Measurements from ENCODE around the gene ATP5F1E.

ATP5F1E gene

DNA sequence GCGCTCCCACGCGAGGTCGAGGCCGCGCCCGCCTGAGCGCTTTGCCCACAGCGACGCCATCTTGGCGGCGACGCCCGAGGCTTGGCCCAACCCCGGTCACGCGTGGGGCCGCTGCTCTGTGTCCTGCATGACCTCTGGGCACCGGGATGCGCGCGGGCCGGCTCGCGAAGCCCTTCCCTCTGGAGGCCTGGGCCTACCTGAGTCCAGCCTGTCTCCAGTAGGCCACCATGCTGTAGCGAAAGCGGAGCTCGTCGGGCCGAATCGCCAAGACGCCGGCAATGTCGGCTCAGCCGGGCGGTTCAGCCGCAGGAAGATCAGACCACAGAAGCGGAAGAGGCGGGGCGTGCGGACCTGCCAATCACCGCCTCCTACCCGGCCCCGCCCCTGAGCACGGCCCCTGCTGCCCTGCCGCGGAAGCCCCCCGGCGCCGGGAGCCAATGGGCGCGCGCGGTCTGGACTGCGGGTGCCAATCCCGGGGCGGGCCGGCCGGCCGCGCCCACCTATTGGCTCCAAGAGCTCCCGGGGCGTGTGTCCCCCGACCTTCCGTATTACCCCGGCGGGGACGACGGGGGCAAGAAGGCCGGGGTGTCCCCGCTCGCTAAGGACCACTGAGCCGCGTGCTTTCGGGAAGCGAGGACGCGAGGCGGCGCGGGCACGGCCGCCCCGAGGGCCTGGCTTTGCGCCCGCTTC is at the start of gene ATP5F1E:
Gene ATP5F1E, minus strand, starts transcription at position 313 of the 690 bp plus-strand sequence. Its CDS starts 84 bp downstream, at position 229.
- peak; percentile 94 for DNase-seq

DNA sequence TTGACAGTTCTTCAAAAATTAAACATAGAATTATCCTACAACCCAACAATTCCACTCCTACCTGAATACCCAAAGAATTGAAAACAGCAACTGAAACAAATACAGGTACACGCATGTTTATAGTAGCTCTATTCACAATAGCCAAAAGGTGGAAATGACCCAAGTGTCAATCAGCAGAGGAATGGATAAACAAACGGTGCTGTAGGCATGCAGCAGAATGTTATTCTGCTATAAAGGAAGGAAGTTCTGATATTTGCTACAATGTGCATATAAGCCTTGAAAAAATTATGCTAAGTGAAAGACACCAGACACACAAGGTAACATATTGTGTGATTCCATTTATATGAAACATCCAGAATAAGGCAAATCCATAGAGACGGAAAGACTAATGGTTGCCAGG is 48.9 kb upstream of the ATP5F1E start:
- DNase-seq, result no peak

DNA sequence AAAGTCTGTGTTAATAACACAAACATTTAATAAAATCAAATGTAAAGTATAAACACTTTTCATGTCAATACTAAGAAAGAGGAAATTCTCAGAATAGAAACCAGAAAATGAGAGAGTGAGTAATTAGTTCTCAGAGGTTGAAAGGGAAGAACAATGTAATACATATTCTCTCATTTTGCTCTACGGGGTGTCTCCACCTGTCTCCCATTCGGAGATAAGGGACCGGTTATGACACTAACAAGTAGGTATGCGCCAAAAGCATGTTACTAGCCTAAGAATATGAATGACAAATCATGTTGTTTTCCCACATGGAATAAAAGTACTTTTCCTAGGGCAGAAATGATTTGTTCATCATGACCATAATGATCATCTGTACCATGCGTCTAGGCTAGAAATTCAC is 46.1 kb upstream of the ATP5F1E start:
- no peak for DNase-seq

DNA sequence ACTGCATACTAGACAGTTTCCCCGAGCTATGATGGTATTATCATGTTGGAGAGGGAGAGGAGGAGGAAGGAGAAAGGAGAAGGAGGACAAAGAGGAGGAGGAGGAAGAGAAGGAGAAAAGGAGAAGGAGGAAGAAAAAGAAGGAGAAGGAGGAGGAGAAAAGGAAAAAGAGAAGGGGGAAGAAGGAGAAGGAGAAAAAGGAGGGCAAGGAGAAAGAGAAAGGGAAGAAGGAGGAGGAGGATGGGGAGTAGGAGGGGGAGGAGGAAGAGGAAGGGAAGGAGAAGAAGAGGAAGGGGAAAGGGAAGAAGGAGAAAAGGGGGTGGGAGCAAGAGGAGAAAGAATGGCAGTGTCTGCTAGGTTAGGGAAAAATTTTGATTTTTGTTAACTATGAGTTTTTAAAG is 45.6 kb upstream of the ATP5F1E start:
- no peak for DNase-seq

DNA sequence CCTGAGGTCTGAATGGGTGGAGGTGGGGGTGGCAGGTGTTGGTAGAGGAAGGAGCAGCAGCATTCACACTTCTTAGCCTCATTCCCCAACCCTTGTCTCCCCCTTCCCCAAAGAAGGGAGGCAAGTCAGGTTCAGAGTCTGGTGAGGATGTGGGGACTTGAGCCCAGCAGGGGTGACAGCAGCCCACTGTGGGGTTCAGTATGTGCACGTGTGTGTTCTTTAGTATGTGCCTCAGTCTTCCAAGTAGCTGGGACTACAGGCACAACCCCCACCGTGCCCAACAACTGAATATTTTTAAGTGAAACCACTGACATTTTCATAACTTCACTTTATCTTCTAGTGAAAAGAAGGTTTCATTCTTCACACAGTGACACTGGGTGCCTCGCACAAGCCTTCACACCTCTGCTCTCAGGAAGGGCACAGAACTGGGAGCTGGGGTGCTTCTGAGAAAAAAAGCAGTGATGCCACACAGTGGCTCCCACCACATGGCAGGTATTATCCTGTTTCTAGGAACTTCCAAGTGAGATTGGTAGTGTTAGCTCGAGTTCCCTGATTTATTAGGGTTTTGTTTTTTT is 43.9 kb upstream of the ATP5F1E start:
- no peak for DNase-seq

DNA sequence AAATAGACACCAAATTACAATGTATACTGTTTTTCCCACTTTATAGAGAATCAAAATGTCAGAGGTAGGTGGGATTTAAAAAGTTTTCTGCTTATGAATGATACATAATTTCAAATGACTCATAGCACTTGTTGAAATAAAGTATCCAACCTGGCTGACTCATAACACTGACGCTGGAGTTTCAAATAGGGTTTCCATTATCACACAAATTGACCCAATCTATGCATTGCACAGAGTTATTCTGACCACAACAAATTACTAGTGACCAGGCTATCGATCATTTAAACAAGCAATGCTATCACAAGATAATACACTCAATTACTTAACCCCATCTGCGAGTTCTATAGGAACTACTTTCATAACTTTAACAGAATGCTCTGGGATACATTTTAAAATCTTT is 42.3 kb upstream of the ATP5F1E start:
- DNase-seq, result peak; percentile 74

DNA sequence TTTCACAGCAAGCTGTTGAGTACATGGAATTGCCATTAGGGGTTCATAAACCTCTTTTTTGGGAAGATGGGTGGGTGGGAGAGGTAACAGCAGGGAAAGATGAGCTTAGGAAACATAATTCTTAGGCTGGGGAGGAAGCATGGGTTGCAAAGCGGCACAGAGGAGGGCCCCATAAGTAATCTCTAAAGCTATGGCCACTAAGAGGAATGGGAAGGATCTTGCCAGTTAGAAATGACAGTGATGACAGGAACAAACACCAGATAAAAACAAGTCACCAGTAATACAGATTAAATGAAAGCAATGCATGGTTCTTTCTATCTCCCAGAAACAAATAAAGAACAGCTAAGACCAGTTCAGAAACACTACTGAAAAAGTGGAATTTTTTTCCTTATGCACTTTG is 41.4 kb upstream of the ATP5F1E start:
- DNase-seq, result no peak

DNA sequence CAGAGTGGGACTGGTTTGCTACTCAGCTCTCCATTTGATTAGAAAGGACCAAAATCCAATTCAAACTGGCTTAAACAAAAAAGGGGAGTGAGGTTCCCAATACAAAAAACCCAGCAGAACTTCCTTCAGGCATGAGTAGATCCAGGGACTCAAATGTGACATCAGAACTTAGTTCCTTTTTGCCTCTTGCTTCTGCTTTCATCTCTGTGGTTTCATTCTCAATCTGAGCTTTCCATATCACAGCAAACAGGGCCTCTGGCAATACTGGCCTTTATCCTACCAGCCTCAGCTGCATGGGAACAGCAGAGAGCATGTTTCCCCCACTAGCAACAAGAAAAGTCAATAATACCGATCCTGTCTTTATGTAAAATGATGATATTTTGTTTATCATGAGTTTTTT is 39.1 kb upstream of the ATP5F1E start:
- DNase-seq, result no peak

GRCh38 chr20:59069026-59069425 is 36.9 kb upstream of the ATP5F1E start:
- DNase-seq, result no peak

DNA sequence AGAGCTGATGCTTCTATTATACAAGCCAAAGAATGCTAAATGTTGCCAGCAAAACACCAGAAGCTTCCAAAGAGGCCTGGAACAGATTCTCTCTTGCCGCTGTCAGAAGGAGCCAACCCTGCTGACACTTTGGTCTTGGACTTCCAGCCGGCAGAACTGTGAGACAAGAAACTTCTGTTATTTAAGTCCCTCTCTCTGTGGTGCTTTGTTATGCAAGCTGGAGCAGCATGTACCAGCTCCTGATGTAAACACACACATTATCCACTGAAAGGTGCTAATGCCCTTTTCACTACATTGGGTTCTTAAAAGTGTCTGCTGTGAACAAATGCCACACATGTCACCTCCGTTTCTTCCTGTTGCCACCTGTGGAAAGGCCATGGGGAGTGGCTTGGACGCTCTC is 36.4 kb upstream of the ATP5F1E start:
- DNase-seq, result no peak

DNA sequence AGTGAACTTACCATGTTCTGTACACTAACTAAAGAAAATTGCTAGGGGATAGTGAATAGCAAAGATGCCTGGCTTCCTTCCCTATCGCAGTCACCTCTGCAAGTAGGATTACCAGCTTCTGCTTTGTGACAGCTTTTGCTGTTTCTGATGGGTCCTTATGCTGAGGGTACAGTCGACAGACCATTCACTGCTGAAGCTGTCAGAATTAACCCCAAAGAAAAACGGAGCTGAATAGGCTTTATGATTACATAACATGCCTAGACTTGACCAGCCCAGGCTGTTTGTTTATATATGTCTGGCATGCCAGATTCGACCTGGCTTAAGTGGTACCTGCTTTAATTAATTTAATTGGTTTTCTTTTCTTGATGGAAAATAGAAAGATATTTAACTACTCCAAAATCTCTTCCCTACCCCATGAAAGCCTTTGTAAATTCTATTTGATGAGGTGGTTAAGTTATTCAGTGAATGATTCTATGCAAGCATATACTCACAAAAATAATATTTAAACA is 32.1 kb upstream of the ATP5F1E start:
- DNase-seq, result no peak

- peak; percentile 34 for DNase-seq
Measured at GRCh38 chr20:59063358-59064213, 31.5 kb upstream of the ATP5F1E start.

DNA sequence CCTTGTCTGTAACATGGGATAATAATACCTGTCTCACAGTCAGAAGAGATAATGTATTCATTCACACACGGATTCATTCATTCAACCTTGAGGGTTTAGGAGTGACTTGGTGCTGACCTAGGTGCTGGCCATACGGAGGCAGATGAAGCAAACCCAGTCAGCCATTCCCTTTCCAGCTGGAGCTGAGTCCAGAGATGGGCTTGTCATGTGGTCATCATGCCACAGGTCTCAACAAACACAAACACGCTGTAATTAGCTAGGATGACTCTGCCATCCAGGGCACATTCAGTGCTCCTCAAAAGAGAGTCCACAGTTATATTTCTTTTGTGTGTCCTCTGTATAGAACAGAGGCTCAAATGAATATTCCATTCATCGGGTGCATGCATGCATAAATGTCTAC is 29.9 kb upstream of the ATP5F1E start:
- DNase-seq, result no peak

- no peak for DNase-seq
Measured at GRCh38 chr20:59055302-59055701, 23.2 kb upstream of the ATP5F1E start.

GRCh38 chr20:59051666-59052185 is 19.6 kb upstream of the ATP5F1E start:
- no peak for DNase-seq

DNA sequence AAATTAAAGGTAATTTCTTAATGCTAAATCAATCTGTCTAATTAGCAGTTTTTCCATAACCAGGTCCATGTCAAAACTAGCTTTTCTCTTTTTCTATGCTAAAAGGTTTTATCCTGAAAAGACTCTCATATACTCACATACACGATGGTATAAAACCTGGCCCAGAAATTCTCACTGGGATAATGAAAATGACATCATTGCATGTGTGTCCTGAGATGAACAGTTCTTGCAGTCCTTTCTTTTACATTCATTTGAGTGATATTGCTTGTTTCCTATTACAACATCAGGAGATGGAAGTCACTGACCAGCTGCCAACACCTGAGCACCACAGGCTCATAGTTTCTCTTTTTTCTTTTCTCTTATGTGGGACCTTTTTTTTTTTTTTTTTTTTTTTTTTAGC is 18.3 kb upstream of the ATP5F1E start:
- DNase-seq, result no peak

GRCh38 chr20:59048681-59049030 is 16.5 kb upstream of the ATP5F1E start:
- DNase-seq, result no peak

- DNase-seq, result peak; percentile 28
Measured at GRCh38 chr20:59047938-59048680, 16.0 kb upstream of the ATP5F1E start.

DNA sequence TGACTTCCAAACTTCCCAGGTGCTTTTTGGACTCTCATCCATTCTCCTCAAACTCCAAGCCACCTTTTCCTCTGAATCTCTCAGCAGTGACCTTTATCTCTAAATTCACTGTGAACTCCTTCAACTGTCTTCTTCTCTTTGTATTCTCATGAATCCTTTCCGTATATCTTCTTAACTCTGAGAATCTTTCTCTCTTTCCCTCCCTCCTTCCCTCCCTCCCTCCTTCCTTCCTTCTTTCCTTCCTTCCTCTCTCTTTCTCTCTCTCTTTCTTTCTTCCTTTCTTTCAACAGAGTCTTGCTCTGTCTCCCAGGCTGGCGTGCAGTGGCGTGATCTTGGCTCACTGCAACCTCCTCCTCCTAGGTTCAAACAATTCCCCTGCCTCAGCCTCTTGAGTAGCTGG is 14.7 kb upstream of the ATP5F1E start:
- no peak for DNase-seq

- no peak for DNase-seq
Measured at GRCh38 chr20:59044796-59045195, 12.7 kb upstream of the ATP5F1E start.

- no peak for DNase-seq
Measured at GRCh38 chr20:59044295-59044694, 12.2 kb upstream of the ATP5F1E start.

- no peak for DNase-seq
Measured at GRCh38 chr20:59043698-59044097, 11.6 kb upstream of the ATP5F1E start.
